Measurements from ENCODE around the gene UBE3A.

DNA sequence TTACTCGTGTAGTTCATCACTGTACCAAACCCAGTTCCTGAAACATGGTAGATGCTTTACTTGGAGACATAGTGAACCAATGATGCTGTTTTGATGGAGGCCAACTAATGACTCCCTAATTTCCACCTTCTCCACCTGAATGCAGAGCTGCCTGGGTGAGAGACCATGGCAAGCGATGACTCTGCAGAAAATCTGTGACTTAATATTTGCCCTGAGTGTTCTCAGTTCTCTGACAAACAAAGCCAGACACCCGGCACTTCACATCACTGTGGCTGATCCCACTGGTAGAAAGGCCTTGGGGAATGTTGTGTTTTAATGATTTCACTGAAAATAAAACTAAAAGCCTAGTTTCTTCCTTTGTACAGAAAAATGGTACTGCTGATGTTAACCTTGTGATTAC, 39.5 kb upstream of the UBE3A start:
- TF ChIP-seq CTCF (IDR thresholded peaks at IDR 0.05): no peak
- no peak for TF ChIP-seq POLR2A (IDR thresholded peaks at IDR 0.05)
- no peak for TF ChIP-seq POLR2AphosphoS5 (IDR thresholded peaks at IDR 0.05)
